GM18867 (cell line): ENCODE data around the gene CCL24.
"Not testable (repeated sequence)": the region's sequence is repeated elsewhere in the genome, so short reads cannot be mapped to it uniquely, and the experiment has no call there.

ENCODE experiments used
- ATAC-seq: cut with Tn5 transposase; IDR thresholded peaks from one replicate; pipeline ENCODE4 v1.9.1; 2021; ENCODE audit warnings: mild to moderate bottlenecking, moderate library complexity; ENCODE audit not compliant: unreplicated experiment

Gene CCL24

GRCh38 chr7:75820688-75821087 is 7.1 kb upstream of the CCL24 start:
- no peak for ATAC-seq

- no peak for ATAC-seq
Measured at GRCh38 chr7:75819711-75820110, 6.1 kb upstream of the CCL24 start.

GRCh38 chr7:75818472-75818871 is 4.9 kb upstream of the CCL24 start:
- ATAC-seq, result no peak

GRCh38 chr7:75817116-75817515 is 3.5 kb upstream of the CCL24 start:
- no peak for ATAC-seq

GRCh38 chr7:75815418-75816064 is 1.9 kb upstream of the CCL24 start:
- no peak for ATAC-seq

GRCh38 chr7:75814407-75814947 is 871 bp upstream of the CCL24 start:
- no peak for ATAC-seq

- ATAC-seq, result no peak
Measured at GRCh38 chr7:75813084-75813483, 522 bp downstream of the CCL24 start.

- ATAC-seq, result no peak
Measured at GRCh38 chr7:75811894-75812678, 1.5 kb downstream of the CCL24 start.

- ATAC-seq, result no peak
Measured at GRCh38 chr7:75809396-75809795, 4.2 kb downstream of the CCL24 start.

- no peak for ATAC-seq
Measured at GRCh38 chr7:75808106-75808505, 5.5 kb downstream of the CCL24 start.

- ATAC-seq, result no peak
Measured at GRCh38 chr7:75807452-75807851, 6.2 kb downstream of the CCL24 start.

- ATAC-seq, result no peak
Measured at GRCh38 chr7:75806560-75807307, 6.9 kb downstream of the CCL24 start.

GRCh38 chr7:75804705-75805104 is 8.9 kb downstream of the CCL24 start:
- no peak for ATAC-seq

- ATAC-seq, result no peak
Measured at GRCh38 chr7:75804004-75804403, 9.6 kb downstream of the CCL24 start.

- ATAC-seq, result no peak
Measured at GRCh38 chr7:75802552-75802821, 11.1 kb downstream of the CCL24 start.

- no peak for ATAC-seq
Measured at GRCh38 chr7:75798770-75799169, 14.8 kb downstream of the CCL24 start.

- no peak for ATAC-seq
Measured at GRCh38 chr7:75796420-75796819, 17.2 kb downstream of the CCL24 start.

GRCh38 chr7:75795831-75796285 is 17.7 kb downstream of the CCL24 start:
- ATAC-seq, result no peak

- no peak for ATAC-seq
Measured at GRCh38 chr7:75793676-75794075, 19.9 kb downstream of the CCL24 start.

- ATAC-seq, result not testable (repeated sequence)
Measured at GRCh38 chr7:75792567-75792966, 21.0 kb downstream of the CCL24 start.

GRCh38 chr7:75789361-75789924 is 24.2 kb downstream of the CCL24 start:
- ATAC-seq, result no peak
